HepG2 (cell line): ENCODE data around the gene PFN1. TPM values are rescaled to one million over a fixed set of nuclear protein-coding genes. Genes with fewer than 3 reads are reported as not detected.
A peak's percentile ranks its signal among the peaks of the same experiment; 100 is the strongest.

ENCODE experiments used
- CC2D1A ChIP-seq: sonication (generic); formaldehyde crosslinking; IDR thresholded peaks from 2 replicates; pipeline ENCODE4 v1.8.1; 2023; ENCODE audit warnings: mild to moderate bottlenecking, missing genetic modification reagents
- CEBPG ChIP-seq: IDR thresholded peaks from 2 replicates; pipeline ENCODE4 v1.6.1; 2016
- DDIT3 ChIP-seq: sonication (generic); formaldehyde crosslinking; IDR thresholded peaks from 2 replicates; pipeline ENCODE4 v1.4.0; 2020; ENCODE audit warnings: mild to moderate bottlenecking, missing genetic modification reagents
- FOSL2 ChIP-seq: sonication (generic); formaldehyde crosslinking; IDR thresholded peaks from 2 replicates; pipeline ENCODE4 v1.4.0; 2020; ENCODE audit warnings: missing genetic modification reagents
- HOXD1 ChIP-seq: sonication (generic); formaldehyde crosslinking; IDR thresholded peaks from 2 replicates; pipeline ENCODE4 v1.5.0; 2020; ENCODE audit warnings: missing genetic modification reagents
- IRF2 ChIP-seq: IDR thresholded peaks from 2 replicates; pipeline ENCODE4 v1.6.1; 2018; ENCODE audit warnings: missing genetic modification reagents, missing compliant biosample characterization
- KLF9 ChIP-seq: IDR thresholded peaks from 2 replicates; pipeline ENCODE4 v1.6.1; 2016; ENCODE audit warnings: low read depth
- MYNN ChIP-seq: sonication (generic); formaldehyde crosslinking; IDR thresholded peaks from 2 replicates; pipeline ENCODE4 v1.4.0; 2020; ENCODE audit warnings: mild to moderate bottlenecking, low read depth, missing genetic modification reagents
- NR2F2 ChIP-seq: IDR thresholded peaks from 2 replicates; pipeline ENCODE4 v1.6.1; 2012; ENCODE audit warnings: low read depth, inconsistent platforms, borderline replicate concordance
- PAWR ChIP-seq: sonication (generic); formaldehyde crosslinking; IDR thresholded peaks from 2 replicates; pipeline ENCODE4 v1.4.0; 2020; ENCODE audit warnings: missing genetic modification reagents, mild to moderate bottlenecking, borderline replicate concordance
- PCBP1 ChIP-seq: fragments of 200-400 bp; formaldehyde crosslinking; IDR thresholded peaks from 2 replicates; pipeline ENCODE4 v1.6.1; 2017; ENCODE audit warnings: mild to moderate bottlenecking, low read depth, low read length, borderline replicate concordance
- PLRG1 ChIP-seq: fragments of 450-650 bp; conservative IDR thresholded peaks from 2 replicates; pipeline ENCODE4 v1.6.1; 2016
- PRDM15 ChIP-seq: sonication (generic); formaldehyde crosslinking; IDR thresholded peaks from 2 replicates; pipeline ENCODE4 v1.4.0; 2020; ENCODE audit warnings: missing genetic modification reagents
- RARA ChIP-seq: IDR thresholded peaks from 2 replicates; pipeline ENCODE4 v1.6.1; 2016; ENCODE audit warnings: missing genetic modification reagents, missing compliant biosample characterization
- SIN3B ChIP-seq: fragments of 150-350 bp; IDR thresholded peaks from 2 replicates; pipeline ENCODE4 v1.6.1; 2014; ENCODE audit warnings: low read length
- SP5 ChIP-seq: IDR thresholded peaks from 2 replicates; pipeline ENCODE4 v1.6.1; 2016; ENCODE audit warnings: low read depth, borderline replicate concordance
- SPEN ChIP-seq: sonication (generic); formaldehyde crosslinking; IDR thresholded peaks from 2 replicates; pipeline ENCODE4 v1.5.1; 2020; ENCODE audit warnings: low read depth, mild to moderate bottlenecking, missing genetic modification reagents
- SRF ChIP-seq: IDR thresholded peaks from 2 replicates; pipeline ENCODE4 v1.6.1; 2011; ENCODE audit warnings: mild to moderate bottlenecking, low read depth, low read length, moderate library complexity
- ZIK1 ChIP-seq: sonication (generic); formaldehyde crosslinking; IDR thresholded peaks from 2 replicates; pipeline ENCODE4 v1.5.0; 2020; ENCODE audit warnings: mild to moderate bottlenecking, low read depth, missing genetic modification reagents, borderline replicate concordance
- ZNF101 ChIP-seq: sonication (generic); formaldehyde crosslinking; IDR thresholded peaks from 2 replicates; pipeline ENCODE4 v1.4.0; 2020; ENCODE audit warnings: mild to moderate bottlenecking, low read depth, missing genetic modification reagents, borderline replicate concordance
- ZNF205 ChIP-seq: IDR thresholded peaks from 2 replicates; pipeline ENCODE4 v1.6.1; 2018; ENCODE audit warnings: missing biosample characterization, missing genetic modification reagents
- ZNF234 ChIP-seq: sonication (generic); formaldehyde crosslinking; conservative IDR thresholded peaks from 2 replicates; pipeline ENCODE4 v1.5.1; 2020; ENCODE audit warnings: mild to moderate bottlenecking, missing genetic modification reagents
- ZNF510 ChIP-seq: sonication (generic); formaldehyde crosslinking; IDR thresholded peaks from 2 replicates; pipeline ENCODE4 v1.4.0; 2020; ENCODE audit warnings: low read depth, mild to moderate bottlenecking, missing genetic modification reagents
- ZNF530 ChIP-seq: sonication (generic); formaldehyde crosslinking; IDR thresholded peaks from 2 replicates; pipeline ENCODE4 v1.5.0; 2020; ENCODE audit warnings: low read depth, mild to moderate bottlenecking, missing genetic modification reagents
- ZNF549 ChIP-seq: sonication (generic); formaldehyde crosslinking; IDR thresholded peaks from 2 replicates; pipeline ENCODE4 v1.5.0; 2020; ENCODE audit warnings: missing genetic modification reagents
- ZNF639 ChIP-seq: conservative IDR thresholded peaks from 2 replicates; pipeline ENCODE4 v1.6.1; 2018; ENCODE audit warnings: missing genetic modification reagents
- ZNF816 ChIP-seq: sonication (generic); formaldehyde crosslinking; IDR thresholded peaks from 2 replicates; pipeline ENCODE4 v1.8.0; 2022; ENCODE audit warnings: missing genetic modification reagents, mild to moderate bottlenecking, borderline replicate concordance
- ZNF878 ChIP-seq: sonication (generic); formaldehyde crosslinking; IDR thresholded peaks from 2 replicates; pipeline ENCODE4 v1.8.1; 2023; ENCODE audit warnings: mild to moderate bottlenecking, missing genetic modification reagents, moderate library complexity
- polyA plus RNA-seq, 8 experiments: library from polyadenylated mRNA; depleted of rRNA in 3 of 8; stranded (reverse) in 7 of 8; unstranded in 1 of 8; fragments of >200 nt; fragmentation: Illumina TruSeq in 4 of 8; extraction: Trizol in 4 of 8; gene quantifications; 2 replicates each; pipeline versions ENCODE4 v1.2.1 to v1.2.3, GENCODE V29; 2011 to 2016; ENCODE audit warnings: low read depth in 4 of 8, missing spikeins in 1 of 8, mixed read lengths in 1 of 8; ENCODE audit not compliant: insufficient read depth in 1 of 8
- total RNA-seq, 5 experiments: library from RNA; depleted of rRNA; stranded (reverse); fragments of >200 nt; fragmentation: Illumina TruSeq; extraction: Trizol; gene quantifications; 2 replicates each; pipeline ENCODE4 v1.2.3, GENCODE V29; 2016; ENCODE audit warnings: low read depth in 1 of 5

PFN1 gene
- total and polyA plus RNA-seq, 2 of the 13 experiments (the other 11 are each of a cell fraction or from before 2014, with no cell fraction given), result 494 to 613 TPM

- TF ChIP-seq SIN3B (no peak), FOSL2 (CRISPR knock-in tag) (peak; percentile 45), RARA (no peak), SPEN (no peak), PAWR (CRISPR knock-in tag) (no peak), PCBP1 (no peak), SRF (no peak), DDIT3 (CRISPR knock-in tag) (no peak), MYNN (CRISPR knock-in tag) (no peak), ZNF234 (CRISPR knock-in tag) (no peak), SP5 (CRISPR knock-in tag) (no peak), ZIK1 (no peak), CC2D1A (CRISPR knock-in tag) (no peak), ZNF549 (CRISPR knock-in tag) (no peak), CEBPG (CRISPR knock-in tag) (no peak), KLF9 (no peak), ZNF101 (CRISPR knock-in tag) (no peak), ZNF205 (CRISPR knock-in tag) (0 out of 2 replicates have a peak, but pooled peaks have one; percentile 28), HOXD1 (CRISPR knock-in tag) (no peak), NR2F2 (no peak), IRF2 (peak; percentile 51; the same call in 1 of the 2 replicates), PLRG1 (no peak), PRDM15 (CRISPR knock-in tag) (no peak), ZNF639 (CRISPR knock-in tag) (no peak), ZNF530 (CRISPR knock-in tag) (no peak), ZNF816 (no peak), ZNF510 (CRISPR knock-in tag) (no peak), ZNF878 (CRISPR knock-in tag) (no peak)
These were observed 14.0 kb downstream of the PFN1 start (continued) for GRCh38 chr17:4934173-4934979.
